GM18870 (cell line): ENCODE results near the gene LRMDA.
"Not testable (repeated sequence)": the region's sequence is repeated elsewhere in the genome, so short reads cannot be mapped to it uniquely, and the experiment has no call there.

Source experiments
- ATAC-seq: cut with Tn5 transposase; IDR thresholded peaks from one replicate; pipeline ENCODE4 v1.9.1; 2021; ENCODE audit warnings: moderate library complexity; ENCODE audit not compliant: unreplicated experiment

Gene LRMDA

DNA sequence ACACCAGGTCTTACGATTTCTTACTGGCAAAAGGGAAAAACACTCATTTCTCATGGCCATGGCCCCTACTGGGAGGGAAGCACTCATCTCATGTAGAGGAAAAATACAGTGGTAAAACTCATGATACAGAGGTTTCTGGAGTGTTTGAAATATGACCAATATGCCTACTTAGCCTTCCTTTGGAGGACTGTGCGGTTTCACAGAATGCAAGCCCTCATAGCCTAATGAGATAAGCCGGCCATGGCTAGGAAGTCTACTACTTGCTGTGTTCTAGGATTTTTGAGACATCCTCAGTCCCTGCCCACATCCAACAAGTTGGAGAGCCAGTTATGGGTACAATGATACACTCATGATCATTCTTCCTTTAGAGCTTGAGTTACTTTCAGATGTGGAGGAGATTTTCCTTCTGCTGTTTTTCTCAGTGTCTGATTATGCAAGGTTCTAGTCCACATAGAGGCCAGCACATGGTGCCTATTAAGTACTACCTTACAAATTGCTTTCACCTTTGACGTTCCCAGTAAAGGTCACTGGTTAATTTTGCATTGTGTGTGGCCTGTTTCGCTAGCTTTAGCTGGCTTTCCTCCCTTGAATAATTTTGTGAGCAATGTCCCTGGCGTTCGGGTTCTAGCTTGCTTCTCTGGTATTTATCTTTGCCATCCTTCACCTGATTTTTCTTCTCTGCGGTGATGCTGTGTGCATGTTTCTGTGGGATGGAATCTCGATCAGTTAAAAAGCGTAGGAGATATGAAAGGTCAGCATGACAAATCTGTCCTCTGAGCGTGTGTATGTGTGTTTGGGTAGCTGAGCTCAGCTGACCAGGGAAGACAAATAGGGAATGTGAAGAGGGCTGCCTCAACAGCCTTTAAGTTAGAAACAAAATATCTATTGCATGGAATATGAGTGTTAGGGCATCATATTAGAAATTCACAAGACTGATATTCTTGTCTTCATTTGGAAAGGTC is 295.4 kb downstream of the LRMDA start:
- no peak for ATAC-seq

DNA sequence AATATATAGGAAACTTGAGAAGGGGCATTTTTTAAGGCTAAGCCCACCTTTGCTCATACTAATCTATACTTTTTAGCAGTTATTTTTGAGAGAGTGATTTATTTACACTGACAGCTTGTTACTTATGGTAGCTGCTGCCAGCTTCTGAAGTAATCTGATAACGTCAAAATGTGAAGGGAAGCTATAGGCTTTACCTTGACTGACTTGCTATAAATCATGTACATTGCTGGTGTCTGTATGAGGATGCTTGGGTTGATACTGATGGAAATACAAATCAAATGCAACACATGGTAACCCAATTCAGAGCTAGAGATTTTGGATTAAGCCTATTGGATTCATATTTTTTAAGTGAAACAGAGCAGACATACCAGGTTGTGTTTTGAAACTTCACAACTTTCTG is 299.4 kb downstream of the LRMDA start:
- no peak for ATAC-seq

DNA sequence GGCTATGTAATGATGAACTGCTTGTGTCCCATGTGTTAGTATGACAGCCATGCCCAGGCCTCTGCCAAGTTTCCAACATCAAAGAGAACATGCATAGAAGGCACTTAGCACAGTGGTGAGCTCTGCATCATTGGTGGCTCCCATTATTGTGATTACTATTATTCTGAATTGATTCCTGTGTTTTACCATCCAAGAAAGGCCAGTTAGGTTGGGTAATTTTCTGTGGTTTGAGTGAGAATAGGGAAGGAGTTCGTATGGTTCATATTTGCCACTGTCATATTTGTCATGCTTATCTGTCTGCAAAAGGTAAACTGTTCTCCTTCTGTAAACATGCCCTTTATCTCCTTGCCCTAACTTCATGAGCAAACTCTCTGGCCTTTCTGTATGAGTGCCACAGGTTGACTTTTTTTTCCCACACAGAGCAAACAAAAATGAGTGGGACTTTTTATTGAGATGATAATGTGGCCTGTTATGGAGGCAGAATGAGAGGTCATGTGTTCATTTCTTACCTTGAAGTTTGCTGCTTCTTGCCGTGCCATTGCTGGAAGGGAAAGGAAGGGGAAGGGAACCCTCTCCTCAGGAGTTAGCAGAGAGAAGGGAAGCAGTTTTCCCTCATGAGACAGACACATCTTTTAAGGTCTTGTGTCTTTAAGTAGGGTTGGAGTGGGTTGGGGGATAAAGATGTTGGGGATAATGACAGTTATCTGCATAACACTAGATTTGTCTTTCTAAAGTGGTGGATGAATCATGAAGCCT is 301.9 kb downstream of the LRMDA start:
- no peak for ATAC-seq

DNA sequence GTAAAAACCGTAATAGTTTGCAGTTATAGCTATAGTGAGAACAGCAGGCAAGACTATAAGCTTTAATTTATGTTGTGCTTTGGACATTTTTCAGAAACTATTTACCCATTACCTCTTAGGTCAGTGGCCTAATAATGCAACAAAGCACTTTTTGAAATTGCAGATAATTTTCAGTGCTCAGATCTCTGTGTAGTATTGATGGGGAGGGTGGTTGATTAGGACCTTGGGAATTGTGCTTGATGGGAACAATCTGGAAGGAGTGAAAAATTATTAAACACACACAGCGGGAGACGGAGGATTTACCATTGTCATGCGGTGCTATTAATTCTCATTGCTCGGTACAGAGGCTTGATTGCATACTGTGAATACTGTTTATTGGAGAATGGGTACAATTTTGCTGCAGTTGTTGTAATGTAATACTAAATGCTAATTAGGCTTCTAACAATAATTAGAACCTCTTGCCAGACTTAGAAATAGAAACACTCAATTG is 304.8 kb downstream of the LRMDA start:
- no peak for ATAC-seq

DNA sequence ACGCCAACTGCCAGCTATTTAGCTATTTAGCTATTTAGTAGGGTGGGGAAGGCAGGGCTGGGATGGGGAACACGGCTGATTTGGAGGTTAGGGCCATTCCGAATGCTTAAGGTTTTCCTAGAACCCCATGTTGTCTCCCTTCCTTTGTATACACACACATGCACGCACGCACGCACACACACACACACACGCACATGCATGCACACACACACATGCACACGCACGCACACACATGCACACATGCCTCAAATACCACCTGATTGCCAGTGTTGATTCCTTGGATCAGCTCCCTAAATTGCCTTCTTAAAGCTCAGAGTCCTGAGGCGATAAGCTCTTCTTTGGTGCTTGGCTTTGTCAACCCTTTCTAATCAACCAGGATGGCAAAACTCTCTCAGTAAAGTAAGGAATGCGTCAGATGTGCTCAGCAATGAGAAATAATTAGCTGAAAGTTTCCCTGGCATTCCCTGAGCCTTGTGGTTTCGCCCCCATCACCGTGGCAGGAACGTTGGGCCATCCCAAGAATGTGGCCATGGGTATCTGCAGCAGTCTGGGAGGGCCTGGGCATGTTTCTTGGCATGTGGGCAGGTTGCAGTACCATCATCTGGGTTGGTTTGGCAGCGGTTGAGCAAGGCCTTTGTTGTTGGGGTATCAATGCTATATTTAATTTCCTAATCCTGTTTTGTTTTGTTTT is 305.6 kb downstream of the LRMDA start:
- ATAC-seq, result no peak

DNA sequence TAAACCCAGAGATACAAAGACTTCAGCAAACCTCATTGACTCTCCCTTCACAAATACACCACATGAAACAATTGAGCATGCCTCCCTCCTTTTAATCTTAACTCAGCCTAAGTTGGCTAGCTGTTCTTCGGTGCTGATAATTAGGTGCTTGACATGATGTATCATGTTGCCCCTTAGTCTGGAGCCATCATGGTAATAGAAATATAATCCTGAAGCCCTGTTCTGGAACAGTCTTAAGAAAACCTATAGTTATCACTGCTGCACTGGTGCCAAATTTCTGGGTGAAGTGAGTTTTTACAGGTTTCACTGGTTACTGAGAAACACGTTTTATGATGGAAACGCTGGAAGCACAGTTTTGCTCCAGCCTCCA is 306.1 kb downstream of the LRMDA start:
- ATAC-seq, result no peak

DNA sequence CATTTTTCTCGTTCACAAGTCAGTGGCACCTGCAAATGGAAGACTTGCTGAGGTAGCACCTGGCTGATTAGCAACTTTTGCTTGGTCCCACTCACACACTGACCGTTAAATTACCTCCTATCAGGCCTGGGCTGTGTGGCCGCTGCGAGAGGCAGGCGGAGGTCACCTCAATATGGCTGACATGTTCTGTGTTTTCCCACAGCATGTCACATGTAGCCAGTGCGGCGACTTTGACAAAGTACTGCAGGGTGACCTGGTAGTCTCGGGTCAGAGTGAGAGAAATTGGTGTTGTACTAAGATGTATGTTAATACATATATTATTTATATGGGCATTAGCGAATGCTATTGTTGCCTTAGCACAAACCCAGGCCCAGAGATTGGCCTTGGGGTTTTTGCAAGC is 307.5 kb downstream of the LRMDA start:
- ATAC-seq, result no peak

DNA sequence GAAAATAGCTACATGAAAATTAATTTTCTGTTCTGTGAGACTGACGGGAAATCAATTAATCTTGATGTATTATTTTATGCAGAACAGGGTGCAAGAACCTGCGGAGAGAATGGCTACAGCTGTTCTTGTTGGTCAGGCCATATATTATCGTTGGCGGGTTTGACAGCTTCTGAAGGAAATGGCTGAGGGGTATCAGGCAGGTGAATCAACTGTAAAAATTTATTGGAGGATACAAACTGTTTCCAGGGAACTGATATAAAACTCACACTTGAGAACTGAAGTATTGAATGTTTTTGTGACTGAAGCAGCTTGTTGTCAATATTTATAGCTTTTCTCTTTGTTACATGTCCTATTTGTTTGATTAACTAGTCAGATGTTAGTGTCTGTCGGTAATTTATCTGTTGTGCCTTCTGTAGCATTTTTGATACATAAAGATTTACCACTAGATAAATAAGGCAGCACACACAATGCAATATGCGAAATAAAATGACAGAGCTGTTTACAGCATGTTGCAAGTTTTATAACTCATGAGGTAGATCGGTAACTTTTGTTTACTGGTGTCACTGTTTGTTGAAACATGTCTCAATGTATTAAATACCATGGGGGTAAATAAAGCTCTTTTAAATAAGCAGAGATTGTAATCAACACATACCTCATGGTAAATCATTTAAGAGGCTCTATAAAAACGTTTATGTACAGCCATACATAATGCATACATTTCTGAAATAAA is 308.2 kb downstream of the LRMDA start:
- no peak for ATAC-seq

DNA sequence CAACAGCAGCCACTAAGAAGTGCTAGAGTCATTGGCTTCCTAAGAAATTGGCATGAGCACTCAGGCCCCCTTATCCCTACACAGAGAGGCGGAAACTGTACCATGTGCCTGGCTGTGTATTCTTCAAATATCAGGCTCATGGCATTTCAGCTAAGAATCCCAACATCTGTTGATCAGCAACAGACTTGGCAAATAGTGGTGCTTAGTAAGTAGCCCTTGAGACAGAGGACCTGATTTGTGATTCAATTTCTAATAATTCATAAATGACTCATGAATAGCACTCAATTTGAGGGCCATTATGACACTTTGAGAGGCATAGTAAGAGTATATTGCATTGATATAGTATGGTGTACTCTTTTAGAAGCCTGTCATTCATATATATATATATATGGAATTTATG is 309.1 kb downstream of the LRMDA start:
- ATAC-seq, result no peak

DNA sequence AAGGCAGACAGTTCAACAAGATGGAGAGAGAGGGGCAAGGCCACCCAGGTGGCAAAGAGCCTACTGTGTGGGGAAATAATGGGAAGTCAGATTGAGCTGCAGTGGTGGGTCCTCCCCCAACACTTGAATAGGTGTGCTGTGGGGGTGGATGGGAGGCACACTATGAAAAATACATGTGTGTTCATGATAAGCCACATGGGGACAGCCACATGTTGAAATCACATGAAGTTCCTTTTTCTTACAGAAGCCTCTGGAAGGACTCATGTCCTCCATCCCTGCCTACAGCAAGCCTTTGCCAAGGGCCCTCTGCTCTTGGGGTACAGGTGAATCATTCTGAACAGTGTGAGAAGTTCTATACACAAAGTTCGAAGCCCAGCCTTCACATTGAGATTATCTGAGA is 310.9 kb downstream of the LRMDA start:
- ATAC-seq, result no peak

DNA sequence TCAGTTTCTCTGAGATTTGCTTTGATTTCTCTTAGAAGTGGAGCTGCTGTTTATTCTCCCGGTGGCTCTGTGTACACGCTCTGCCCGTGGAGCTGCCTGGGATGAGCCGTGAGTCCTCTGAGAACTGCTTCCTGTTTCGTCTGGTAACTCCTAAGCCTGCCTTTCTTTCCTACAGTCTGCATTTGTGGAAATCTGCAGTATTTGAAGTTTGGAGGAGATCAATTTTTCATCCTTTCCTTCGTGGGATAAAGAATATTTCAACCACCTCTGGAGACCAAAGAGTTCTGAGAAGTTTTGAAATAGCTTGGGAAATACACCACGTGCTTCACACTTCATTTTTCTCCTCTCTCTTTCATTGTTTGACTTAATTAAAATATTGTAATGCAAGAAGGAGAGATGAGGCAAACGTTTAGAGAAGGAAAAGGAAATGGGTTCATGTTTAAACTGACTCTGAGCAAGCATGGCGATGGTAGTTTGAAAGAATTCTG is 311.9 kb downstream of the LRMDA start:
- ATAC-seq, result no peak

DNA sequence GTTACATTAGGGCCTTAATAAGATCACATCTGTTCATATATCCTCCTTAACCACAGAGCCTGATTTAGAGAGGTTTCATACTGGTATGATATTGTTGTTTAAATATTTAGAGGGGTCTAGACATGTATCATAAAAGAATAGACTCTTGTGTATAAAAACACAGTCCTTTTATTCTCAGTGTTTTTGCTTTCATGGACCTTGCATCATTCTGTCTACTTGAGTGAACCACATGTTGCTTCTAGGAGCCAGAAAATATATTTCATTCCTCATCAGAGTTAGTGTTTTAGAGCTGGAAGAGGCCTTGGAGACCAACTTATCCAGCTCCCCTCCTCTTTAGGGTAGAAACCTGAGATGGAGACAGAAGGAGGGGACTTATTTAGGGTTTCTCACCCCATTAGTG is 312.8 kb downstream of the LRMDA start:
- ATAC-seq, result no peak

DNA sequence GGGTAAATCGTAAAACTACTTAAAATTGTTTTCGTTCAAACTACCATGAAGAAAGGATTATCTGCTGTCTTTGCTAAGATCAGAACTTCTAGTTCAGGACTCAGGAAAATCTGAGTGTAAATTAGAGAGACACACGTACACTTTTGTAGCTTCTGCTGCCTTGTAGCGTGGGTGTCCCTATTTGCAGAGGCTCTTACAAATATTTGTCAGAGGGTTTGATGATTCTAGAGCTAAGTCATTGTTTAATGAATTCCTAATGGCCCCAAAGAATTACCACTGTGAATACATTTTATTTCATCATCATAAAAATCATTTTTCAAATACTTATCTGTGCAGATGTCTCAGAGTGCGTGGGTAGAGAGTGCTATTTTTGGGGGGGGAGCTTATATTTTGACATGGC is 314.9 kb downstream of the LRMDA start:
- no peak for ATAC-seq

DNA sequence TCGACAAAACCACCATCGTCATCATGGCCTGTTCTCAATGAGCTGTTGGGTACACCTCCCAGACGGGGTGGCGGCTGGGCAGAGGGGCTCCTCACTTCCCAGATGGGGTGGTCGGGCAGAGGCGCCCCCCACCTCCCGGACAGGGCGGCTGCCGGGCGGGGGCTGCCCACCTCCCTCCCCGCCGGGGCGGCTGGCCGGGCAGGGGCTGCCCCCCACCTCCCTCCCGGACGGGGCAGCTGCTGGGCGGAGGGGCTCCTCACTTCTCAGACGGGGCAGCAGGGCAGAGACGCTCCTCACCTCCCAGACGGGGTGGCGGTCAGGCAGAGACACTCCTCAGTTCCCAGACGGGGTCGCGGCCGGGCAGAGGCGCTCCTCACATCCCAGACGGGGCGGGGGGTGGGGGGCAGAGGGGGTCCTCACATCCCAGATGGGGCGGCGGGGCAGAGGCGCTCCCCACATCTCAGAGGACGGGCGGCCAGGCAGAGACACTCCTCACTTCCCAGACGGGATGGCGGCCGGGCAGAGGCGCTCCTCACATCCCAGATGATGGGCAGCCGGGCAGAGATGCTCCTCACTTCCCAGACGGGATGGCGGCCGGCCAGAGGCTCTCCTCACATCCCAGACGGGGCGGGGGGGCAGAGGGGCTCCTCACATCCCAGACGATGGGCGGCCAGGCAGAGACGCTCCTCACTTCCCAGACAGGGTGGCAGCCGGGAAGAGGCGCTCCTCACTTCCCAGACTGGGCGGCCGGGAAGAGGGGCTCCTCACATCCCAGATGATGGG is 318.9 kb downstream of the LRMDA start:
- not testable (repeated sequence) for ATAC-seq

DNA sequence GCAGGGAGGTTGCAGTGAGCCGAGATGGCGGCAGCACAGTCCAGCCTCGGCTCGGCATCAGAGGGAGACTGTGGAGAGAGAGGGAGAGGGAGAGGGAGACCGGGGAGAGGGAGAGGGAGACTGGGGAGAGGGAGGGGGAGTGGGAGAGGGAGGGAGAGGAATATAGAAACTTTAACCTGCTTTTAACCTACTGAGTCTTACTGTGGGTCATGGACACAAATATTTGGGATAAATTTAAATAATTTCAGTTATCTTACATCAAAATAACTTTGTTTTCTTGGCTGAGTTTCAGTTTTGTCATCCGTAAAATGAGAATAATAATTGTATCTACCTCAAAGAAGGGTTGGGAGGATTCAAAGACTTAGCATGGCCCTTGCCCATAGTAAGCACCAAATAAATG is 319.8 kb downstream of the LRMDA start:
- no peak for ATAC-seq

DNA sequence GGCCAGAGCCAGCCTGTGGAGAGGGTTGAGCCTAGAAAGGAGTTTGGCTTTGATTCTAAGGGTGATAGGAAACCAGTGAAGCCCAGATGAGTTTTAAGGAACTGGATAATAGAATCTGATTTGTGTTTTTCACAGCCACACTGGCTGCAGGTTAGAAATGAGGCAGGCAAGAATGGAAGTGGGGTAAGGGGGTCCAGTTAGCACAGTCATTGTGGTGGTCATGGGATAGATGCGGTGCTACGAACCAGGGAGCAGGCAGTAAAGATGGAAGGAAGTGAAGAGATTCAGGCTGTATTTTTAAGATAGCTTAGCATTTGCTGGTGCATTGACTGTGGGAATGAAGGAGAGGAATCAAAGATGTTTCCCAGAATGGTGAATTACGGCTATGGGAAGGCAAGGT is 322.2 kb downstream of the LRMDA start:
- ATAC-seq, result no peak

DNA sequence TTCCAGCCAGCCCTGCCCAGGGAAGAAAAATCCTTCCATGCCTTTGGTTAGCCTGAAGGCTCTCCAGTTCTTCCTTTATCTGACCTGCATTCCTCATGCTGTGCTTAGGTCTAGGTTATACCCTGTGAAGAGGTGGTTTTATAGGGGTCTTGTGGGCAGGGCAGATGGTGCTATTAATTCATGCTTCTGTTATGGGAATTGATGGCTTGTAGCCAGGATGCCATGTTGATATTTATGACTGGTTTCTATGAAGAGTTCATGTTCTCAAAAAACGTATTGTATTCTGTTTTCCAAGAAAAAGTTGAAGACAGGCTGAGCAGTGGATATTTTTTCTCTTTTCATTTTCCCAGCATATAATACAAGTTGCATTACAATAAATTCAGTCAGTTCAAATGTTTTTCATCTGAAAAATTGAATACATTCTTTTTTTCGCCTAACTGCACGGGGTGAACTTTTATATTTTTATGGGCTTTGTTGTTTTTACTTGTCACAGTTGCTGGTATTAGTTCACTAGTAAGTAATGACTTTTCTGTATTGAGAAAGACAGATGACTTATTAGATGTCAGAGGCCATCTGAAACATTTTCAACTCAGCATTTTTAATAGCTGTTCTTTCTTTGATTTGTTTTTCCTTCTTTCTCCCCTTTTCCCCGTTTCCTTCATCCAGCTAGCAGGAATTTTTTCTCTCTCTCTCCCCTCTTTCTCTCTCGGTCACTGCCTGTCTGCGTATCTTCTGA is 322.8 kb downstream of the LRMDA start:
- no peak for ATAC-seq

DNA sequence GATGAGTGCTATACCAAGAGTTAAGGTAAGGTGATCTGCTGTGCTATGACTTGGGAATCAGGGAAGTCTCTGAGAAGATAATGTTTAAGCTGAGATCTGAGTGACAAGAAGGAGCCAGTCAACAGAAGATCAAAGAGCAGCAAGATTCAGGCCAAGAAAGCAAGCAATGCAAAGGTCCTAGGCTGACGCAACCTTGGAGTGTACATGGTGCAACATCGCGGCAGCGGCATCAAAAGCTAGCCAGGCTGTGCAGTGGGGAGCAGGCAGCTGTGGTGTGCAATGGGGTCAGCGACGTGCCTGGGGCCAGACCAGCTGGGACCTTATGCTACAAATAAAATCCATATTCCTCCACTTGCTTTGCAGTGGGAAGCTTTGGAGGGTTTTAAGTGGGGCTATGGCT is 324.1 kb downstream of the LRMDA start:
- ATAC-seq, result no peak

DNA sequence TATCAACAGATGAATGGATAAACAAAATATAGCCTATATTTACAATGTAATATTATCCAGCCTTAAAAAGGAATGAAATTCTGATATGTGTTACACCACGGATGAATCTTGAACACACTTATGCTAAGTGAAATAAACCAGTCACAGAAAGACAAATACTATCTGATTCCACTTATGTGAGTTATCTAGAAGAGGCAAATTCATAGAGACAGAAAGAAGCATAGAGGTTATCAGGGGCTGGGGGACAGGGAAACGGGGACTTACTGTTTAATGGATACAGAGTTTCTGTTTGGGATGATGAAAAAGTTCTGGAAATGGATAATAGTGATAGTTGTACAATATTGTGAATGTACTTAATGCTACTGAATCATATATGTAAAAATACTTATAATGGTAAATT is 329.9 kb downstream of the LRMDA start:
- no peak for ATAC-seq
